Ectodermal cell (in vitro differentiated cells): ENCODE measurements around the gene CARD16.
"Not testable (repeated sequence)": the region's sequence is repeated elsewhere in the genome, so short reads cannot be mapped to it uniquely, and the experiment has no call there.

Experiments used
- H3K27ac ChIP-seq: 2 replicates; pipeline ENCODE4 v1.7.0; 2013; ENCODE audit warnings: mild to moderate bottlenecking, low read depth, low read length; ENCODE audit not compliant: insufficient read depth, poor library complexity, severe bottlenecking
- H3K27me3 ChIP-seq: 2 replicates; pipeline ENCODE4 v1.7.0; 2013; ENCODE audit warnings: mild to moderate bottlenecking, low read length; ENCODE audit not compliant: insufficient read depth, control insufficient read depth, poor library complexity, severe bottlenecking
- H3K36me3 ChIP-seq: one replicate; pipeline ENCODE4 v1.7.0; 2013; ENCODE audit warnings: low read length; ENCODE audit not compliant: control insufficient read depth, insufficient read depth
- H3K4me1 ChIP-seq: one replicate; pipeline ENCODE4 v1.7.0; 2013; ENCODE audit warnings: low read length; ENCODE audit not compliant: control insufficient read depth, insufficient read depth
- H3K4me3 ChIP-seq: 2 replicates; pipeline ENCODE4 v1.7.0; 2013; ENCODE audit warnings: low read depth, low read length, control low read depth; ENCODE audit not compliant: insufficient read depth
- H3K9me3 ChIP-seq: 2 replicates; pipeline ENCODE4 v1.7.0; 2013; ENCODE audit warnings: mild to moderate bottlenecking, low read length, moderate library complexity; ENCODE audit not compliant: control insufficient read depth
- WGBS, 2 experiments: methylation state at CpG; one replicate each; pipeline ENCODE4 v1.1.7; 2013; ENCODE audit warnings: missing lambda C conversion rate in 2 of 2; 5-methylcytosine and 5-hydroxymethylcytosine counted together

Gene CARD16

GRCh38 chr11:105072080-105072479, 26.9 kb upstream of the CARD16 start:
- H3K36me3 ChIP-seq, H3K4me3 ChIP-seq, H3K27me3 ChIP-seq, H3K9me3 ChIP-seq, H3K27ac ChIP-seq, H3K4me1 ChIP-seq: not testable (repeated sequence)
- 86% methylated on average over 1 of the region's 2 CpGs; no CpG with 5 or more reads in 1 of the 2 experiments for WGBS, 2 experiments

- WGBS, 2 experiments = 96% methylated on average over 3 to 4 of the region's 4 CpGs
- Histone ChIP-seq H3K36me3 (no peaks in the 10 kb centered on the region), H3K4me3 (no peak overlapping the region), H3K27me3 (no peaks in the 10 kb centered on the region), H3K9me3 (no peaks in the 10 kb centered on the region), H3K4me1 (no peaks in the 10 kb centered on the region), H3K27ac (no peak overlapping the region)
Observed at GRCh38 chr11:105071089-105071732, 26.1 kb upstream of the CARD16 start.

GRCh38 chr11:105070306-105070705, 25.2 kb upstream of the CARD16 start:
- no peak overlapping the region for H3K27ac ChIP-seq
- H3K4me1 ChIP-seq = no peaks in the 10 kb centered on the region
- no peak overlapping the region for H3K4me3 ChIP-seq
- 92 to 93% methylated on average over 4 of the region's 4 CpGs for WGBS, 2 experiments
- no peaks in the 10 kb centered on the region for H3K9me3 ChIP-seq
- no peaks in the 10 kb centered on the region for H3K36me3 ChIP-seq
- no peaks in the 10 kb centered on the region for H3K27me3 ChIP-seq

- H3K36me3 ChIP-seq, H3K27me3 ChIP-seq, H3K9me3 ChIP-seq, H3K27ac ChIP-seq, H3K4me1 ChIP-seq, H3K4me3 ChIP-seq: not testable (repeated sequence)
- WGBS, 2 experiments = no CpG with 5 or more reads among the region's 2 CpGs
Observed at GRCh38 chr11:105069749-105070148, 24.6 kb upstream of the CARD16 start.

- H3K36me3 ChIP-seq, H3K4me3 ChIP-seq, H3K27me3 ChIP-seq, H3K9me3 ChIP-seq, H3K27ac ChIP-seq, H3K4me1 ChIP-seq: not testable (repeated sequence)
- whole genome bisulfite sequencing, 2 experiments = 79% methylated on average over 9 of the region's 9 CpGs
Observed at GRCh38 chr11:105063245-105063941, 18.3 kb upstream of the CARD16 start.

- no peaks in the 10 kb centered on the region for H3K27me3 ChIP-seq
- H3K27ac ChIP-seq = no peak overlapping the region
- no peaks in the 10 kb centered on the region for H3K9me3 ChIP-seq
- no peak overlapping the region for H3K4me3 ChIP-seq
- WGBS, 2 experiments = 70 to 86% methylated on average over 1 to 4 of the region's 4 CpGs
- H3K36me3 ChIP-seq = no peaks in the 10 kb centered on the region
- no peaks in the 10 kb centered on the region for H3K4me1 ChIP-seq
Observed at GRCh38 chr11:105057432-105057831, 12.3 kb upstream of the CARD16 start.

GRCh38 chr11:105056446-105056845, 11.3 kb upstream of the CARD16 start:
- no peak overlapping the region for H3K4me3 ChIP-seq
- no peaks in the 10 kb centered on the region for H3K9me3 ChIP-seq
- H3K36me3 ChIP-seq = no peaks in the 10 kb centered on the region
- no peak overlapping the region for H3K27ac ChIP-seq
- 86 to 93% methylated on average over 1 of the region's 1 CpG for WGBS, 2 experiments
- H3K27me3 ChIP-seq = no peaks in the 10 kb centered on the region
- H3K4me1 ChIP-seq = no peaks in the 10 kb centered on the region

- Histone ChIP-seq H3K36me3 (no peaks in the 10 kb centered on the region), H3K27me3 (no peaks in the 10 kb centered on the region), H3K9me3 (no peaks in the 10 kb centered on the region), H3K27ac (no peak overlapping the region), H3K4me3 (no peak overlapping the region), H3K4me1 (no peaks in the 10 kb centered on the region)
- WGBS, 2 experiments = 67 to 70% methylated on average over 2 of the region's 2 CpGs
Observed at GRCh38 chr11:105054723-105055493, 9.8 kb upstream of the CARD16 start.

- no peak overlapping the region for H3K27ac ChIP-seq
- no peaks in the 10 kb centered on the region for H3K36me3 ChIP-seq
- WGBS, 2 experiments = 96 to 100% methylated on average over 3 of the region's 3 CpGs
- no peaks in the 10 kb centered on the region for H3K9me3 ChIP-seq
- no peak overlapping the region for H3K4me3 ChIP-seq
- no peaks in the 10 kb centered on the region for H3K27me3 ChIP-seq
- no peaks in the 10 kb centered on the region for H3K4me1 ChIP-seq
Observed at GRCh38 chr11:105052487-105052886, 7.4 kb upstream of the CARD16 start.

GRCh38 chr11:105051559-105051958, 6.4 kb upstream of the CARD16 start:
- WGBS, 2 experiments = 85 to 97% methylated on average over 2 of the region's 2 CpGs
- no peak overlapping the region for H3K27ac ChIP-seq
- H3K9me3 ChIP-seq = no peaks in the 10 kb centered on the region
- no peaks in the 10 kb centered on the region for H3K4me1 ChIP-seq
- no peaks in the 10 kb centered on the region for H3K36me3 ChIP-seq
- no peak overlapping the region for H3K4me3 ChIP-seq
- no peaks in the 10 kb centered on the region for H3K27me3 ChIP-seq
